Psoas muscle (tissue), 8 donors: Measurements from ENCODE around the gene PLXNB3. TPM values are rescaled to one million over a fixed set of nuclear protein-coding genes. Genes with fewer than 3 reads are reported as not detected.

Experiments used
- ATAC-seq, 4 donors: fragments of 200-7000 bp; cut with Tn5 transposase; one replicate each; pipeline ENCODE4 v1.9.1; 2020; ENCODE audit warnings: moderate library complexity in 3 of 4, mild to moderate bottlenecking in 2 of 4
- DNase-seq, 2 donors: peaks; one replicate each; pipeline ENCODE4 v3.0.0-alpha.2; 2020
- H3K27ac ChIP-seq: fragments of 200-600 bp; one replicate; pipeline ENCODE4 v1.8.0; 2022
- H3K27me3 ChIP-seq, 3 donors: fragments of 200-600 bp in 1 of 3; one replicate each; pipeline versions ENCODE4 v1.6.1 to v1.8.0; 2013 to 2022; ENCODE audit warnings: low read length in 2 of 3, mild to moderate bottlenecking in 2 of 3, moderate library complexity in 1 of 3; ENCODE audit not compliant: insufficient read depth in 3 of 3
- H3K36me3 ChIP-seq, 2 donors: fragments of 200-600 bp in 1 of 2; one replicate each; pipeline versions ENCODE4 v1.6.1 to v1.8.0; 2013 to 2022; ENCODE audit warnings: low read depth in 1 of 2, mild to moderate bottlenecking in 1 of 2, moderate library complexity in 1 of 2; ENCODE audit not compliant: insufficient read depth in 1 of 2
- H3K4me1 ChIP-seq: fragments of 200-600 bp; one replicate; pipeline ENCODE4 v1.8.0; 2022
- H3K4me3 ChIP-seq: fragments of 200-600 bp; one replicate; pipeline ENCODE4 v1.8.0; 2022; ENCODE audit warnings: mild to moderate bottlenecking
- H3K9me3 ChIP-seq: fragments of 200-600 bp; one replicate; pipeline ENCODE4 v1.8.0; 2022
- CTCF ChIP-seq: fragments of 200-600 bp; IDR thresholded peaks from one replicate; pipeline ENCODE4 v1.8.0; 2022; ENCODE audit warnings: antibody characterized with exemption
- WGBS, 3 donors: extraction: QIAGEN DNeasy Blood & Tissue Kit; methylation state at CpG; one replicate each; pipeline versions ENCODE4 v1.1.6 to v1.1.7; 2013; 5-methylcytosine and 5-hydroxymethylcytosine counted together
- intact Hi-C, 2 donors: fragments of 100-400 bp; cut with DNase I; formaldehyde crosslinking; loops; one replicate each; pipeline versions ENCODE4 v1.11.0 to v1.14.2; 2022
- polyA plus RNA-seq, 3 donors: library from polyadenylated mRNA; stranded (reverse); fragments of 200-250 nt; gene quantifications; one replicate each; pipeline ENCODE4 v1.2.3, GENCODE V29; 2013
- total RNA-seq, 4 donors: library from RNA; stranded (reverse); fragmentation: NEBNext Ultra II Directional in 2 of 4; extraction: Animal tissue kit (Norgen Biotek cat#: 25700) in 2 of 4; gene quantifications; one replicate each; pipeline versions ENCODE4 v1.2.1 to v1.2.4, GENCODE V29; 2021 to 2023
- donor health status: healthy with polysubstance abuse.
- donor health status: DM: no; HTN: no; CAD: no; lungs with moderate emphysema.
- donor health status: Bipolar disorder and iron deficiency.
- donor health status: healthy.
- donor health status: DM: yes; HTN: yes; CAD: no.
- donor health status: DM: no; HTN: no; CAD: no.
- donor health status: DM: no; HTN: no; CAD: no.
- donor health status: DM: yes; HTN: yes; CAD: no.

The PLXNB3 gene
- total and polyA plus RNA-seq, 7 donors: 0.13 to 1.5 (median 0.35) TPM

DNA sequence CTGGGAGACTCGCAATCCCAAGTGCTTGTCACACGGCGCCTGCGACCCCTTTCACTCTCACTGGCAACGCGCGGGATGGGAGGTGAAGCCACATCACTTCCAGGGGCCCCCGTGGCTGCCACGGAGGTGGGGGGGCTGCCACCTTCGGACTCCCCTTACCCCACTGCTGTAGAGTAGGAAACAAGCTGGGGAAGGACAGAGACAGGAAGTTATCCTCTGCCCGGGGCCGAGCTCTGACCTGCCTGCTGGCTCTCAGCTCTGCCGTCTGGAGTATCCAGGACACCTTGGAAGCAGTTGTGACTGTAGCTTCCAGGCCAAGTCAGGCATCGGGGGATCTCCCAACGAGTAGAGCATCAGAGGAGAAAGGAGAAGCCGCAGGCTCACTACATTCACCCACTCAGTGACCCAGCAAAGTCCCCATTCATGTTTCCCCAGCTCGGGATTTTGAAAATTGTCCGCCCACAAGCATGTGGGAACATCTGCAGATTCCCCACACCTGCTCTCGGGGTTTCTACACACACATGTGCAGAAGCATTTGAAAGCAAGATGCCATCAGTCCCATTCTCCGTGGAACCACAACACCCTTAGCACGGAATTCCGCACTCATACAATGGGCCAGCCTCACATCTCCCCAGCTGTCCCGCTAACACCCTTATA lies 55.5 kb downstream of the PLXNB3 start:
- TF ChIP-seq CTCF: no peak
- Histone ChIP-seq H3K4me3 (peak overlapping the region; percentile 62), H3K27me3 (peaks cover 0 to 27% (median 2%) of the 10 kb centered on the region in 3 donors), H3K36me3 (no peaks in the 10 kb centered on the region), H3K27ac (no peak overlapping the region), H3K9me3 (no peaks in the 10 kb centered on the region), H3K4me1 (no peaks in the 10 kb centered on the region)
- ATAC-seq (peak in 2 of 4 donors; percentile 13 to 21), DNase-seq (peak in 1 of 2 donors; percentile 11)
- WGBS, 3 donors: 30 to 43% (median 33%) methylated on average over 21 to 23 of the region's 23 CpGs
- intact Hi-C loops: no loop called here

DNA sequence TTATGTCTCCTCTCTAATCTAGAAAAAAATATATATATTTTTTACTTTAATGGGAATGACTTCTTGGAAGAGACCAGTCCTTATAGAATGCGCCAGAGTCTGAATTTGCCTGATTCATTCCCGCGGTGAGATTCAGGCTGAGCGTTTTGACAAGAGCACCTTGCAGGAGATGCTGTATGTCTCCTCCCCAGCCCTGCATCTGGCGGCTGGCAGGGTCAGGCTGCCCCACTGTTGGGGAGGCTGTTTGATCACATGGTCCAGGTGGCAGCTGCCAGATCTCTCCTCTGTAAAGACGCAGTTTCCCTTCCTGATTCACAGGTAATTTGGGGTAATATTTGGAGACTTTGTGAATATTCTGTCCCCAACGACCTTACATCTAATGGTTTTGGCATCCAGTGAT lies 56.6 kb downstream of the PLXNB3 start:
- WGBS, 3 donors: 81 to 94% (median 84%) methylated on average over 7 of the region's 7 CpGs
- peaks cover 0 to 26% (median 2%) of the 10 kb centered on the region in 3 donors for H3K27me3 ChIP-seq
- ATAC-seq (no peak), DNase-seq (no peak)
- intact Hi-C loops: no loop called here
- no peak for TF ChIP-seq CTCF
- H3K36me3 ChIP-seq: no peaks in the 10 kb centered on the region
- H3K27ac ChIP-seq: no peak overlapping the region
- no peak overlapping the region for H3K4me3 ChIP-seq
- no peaks in the 10 kb centered on the region for H3K4me1 ChIP-seq
- no peaks in the 10 kb centered on the region for H3K9me3 ChIP-seq

DNA sequence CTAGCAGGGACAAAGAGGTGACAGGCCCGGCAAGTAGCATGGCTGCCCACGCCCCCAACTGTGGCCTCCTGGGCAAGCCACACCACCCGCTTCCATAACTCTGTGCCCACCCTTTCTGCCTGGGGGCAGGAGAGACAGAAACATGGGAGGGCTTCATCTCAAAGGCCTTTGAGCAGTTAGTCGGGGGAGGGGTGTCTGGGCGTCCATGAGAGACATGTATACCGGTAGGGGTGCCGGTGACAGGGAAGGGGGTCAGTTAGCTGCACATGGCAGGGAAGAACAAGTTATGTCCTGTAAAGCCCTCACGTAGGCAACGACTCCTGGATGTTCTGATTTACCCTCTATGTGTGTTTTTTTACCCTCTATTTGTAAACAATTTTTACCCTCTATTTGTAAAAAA lies 57.0 kb downstream of the PLXNB3 start:
- Histone ChIP-seq H3K27me3 (peaks cover 0 to 30% (median 2%) of the 10 kb centered on the region in 3 donors), H3K9me3 (no peaks in the 10 kb centered on the region), H3K36me3 (no peaks in the 10 kb centered on the region), H3K4me1 (no peaks in the 10 kb centered on the region), H3K27ac (no peak overlapping the region), H3K4me3 (no peak overlapping the region)
- intact Hi-C loops: no loop called here
- WGBS, 3 donors: 85 to 98% (median 95%) methylated on average over 7 to 9 of the region's 9 CpGs
- TF ChIP-seq CTCF: no peak
- ATAC-seq: no peak
- no peak for DNase-seq

- Histone ChIP-seq H3K4me1 (no peaks in the 10 kb centered on the region), H3K9me3 (no peaks in the 10 kb centered on the region), H3K36me3 (no peaks in the 10 kb centered on the region), H3K4me3 (no peak overlapping the region), H3K27ac (no peak overlapping the region), H3K27me3 (peaks cover 0 to 45% (median 2%) of the 10 kb centered on the region in 3 donors)
- ATAC-seq: no peak
- WGBS, 3 donors: 38 to 77% (median 63%) methylated on average over 2 to 10 of the region's 10 CpGs
- no peak for TF ChIP-seq CTCF
- intact Hi-C loops: no loop called here
- DNase-seq: no peak
Observed at GRCh38 chrX:153824348-153824747, 60.3 kb downstream of the PLXNB3 start.

GRCh38 chrX:153825042-153825441 lies 61.0 kb downstream of the PLXNB3 start:
- DNase-seq: no peak
- no peak overlapping the region for H3K4me3 ChIP-seq
- WGBS, 3 donors: 78 to 85% (median 84%) methylated on average over 7 to 8 of the region's 8 CpGs
- peaks cover 0 to 52% (median 3%) of the 10 kb centered on the region in 3 donors for H3K27me3 ChIP-seq
- no peaks in the 10 kb centered on the region for H3K36me3 ChIP-seq
- H3K27ac ChIP-seq: no peak overlapping the region
- H3K4me1 ChIP-seq: no peaks in the 10 kb centered on the region
- no peak for ATAC-seq
- no peak for TF ChIP-seq CTCF
- intact Hi-C loops: no loop called here
- no peaks in the 10 kb centered on the region for H3K9me3 ChIP-seq
